Smooth muscle cell (in vitro differentiated cells): ENCODE data around the gene TICAM2. TPM values are rescaled to one million over a fixed set of nuclear protein-coding genes. Genes with fewer than 3 reads are reported as not detected.

Experiments
- DNase-seq: peaks from one replicate; lab custom pipeline; 2025; ENCODE audit not compliant: unreplicated experiment; lab: John Stamatoyannopoulos, UW
- H2AFZ ChIP-seq: fragments of 200-600 bp; sonication (generic); 2 replicates; pipeline ENCODE4 v1.6.0; 2016; ENCODE audit warnings: antibody characterized with exemption, low read depth, mild to moderate bottlenecking
- H3F3A ChIP-seq: fragments of 200-600 bp; sonication (generic); 2 replicates; pipeline ENCODE4 v1.6.0; 2017; ENCODE audit warnings: antibody characterized with exemption, low read depth
- H3K27ac ChIP-seq: fragments of 200-600 bp; sonication (generic); 2 replicates; pipeline ENCODE4 v1.5.1; 2016; ENCODE audit warnings: low read depth, mild to moderate bottlenecking
- H3K27me3 ChIP-seq: fragments of 200-600 bp; sonication (generic); 2 replicates; pipeline ENCODE4 v1.6.1; 2016; ENCODE audit warnings: low read depth, mild to moderate bottlenecking
- H3K36me3 ChIP-seq: fragments of 200-600 bp; sonication (generic); 2 replicates; pipeline ENCODE4 v1.5.1; 2016; ENCODE audit warnings: low read depth
- H3K4me1 ChIP-seq: fragments of 200-600 bp; sonication (generic); 2 replicates; pipeline ENCODE4 v1.5.1; 2016; ENCODE audit warnings: low read depth
- H3K4me2 ChIP-seq: fragments of 200-600 bp; sonication (generic); 2 replicates; pipeline ENCODE4 v1.6.0; 2016; ENCODE audit warnings: mild to moderate bottlenecking
- H3K4me3 ChIP-seq: fragments of 200-600 bp; sonication (generic); 2 replicates; pipeline ENCODE4 v1.5.1; 2016; ENCODE audit warnings: mild to moderate bottlenecking
- H3K79me2 ChIP-seq: fragments of 200-600 bp; sonication (generic); 2 replicates; pipeline ENCODE4 v1.6.0; 2016; ENCODE audit warnings: low read depth, mild to moderate bottlenecking
- H3K9ac ChIP-seq: fragments of 200-600 bp; sonication (generic); 2 replicates; pipeline ENCODE4 v1.6.0; 2016; ENCODE audit warnings: low read depth
- H3K9me3 ChIP-seq: fragments of 200-600 bp; sonication (generic); replicated peaks from 2 replicates; pipeline ENCODE4 v1.5.1; 2016; ENCODE audit warnings: low read depth
- H4K20me1 ChIP-seq: fragments of 200-600 bp; sonication (generic); 2 replicates; pipeline ENCODE4 v1.6.0; 2016; ENCODE audit warnings: low read depth
- CTCF ChIP-seq: fragments of 200-600 bp; sonication (generic); IDR thresholded peaks from 2 replicates; pipeline ENCODE4 v1.5.1; 2017; ENCODE audit warnings: borderline replicate concordance, mild to moderate bottlenecking, antibody characterized with exemption; ENCODE audit not compliant: insufficient read depth, poor library complexity, severe bottlenecking
- WGBS: methylation state at CpG from one replicate; pipeline ENCODE4 v1.1.7; 2016; ENCODE audit warnings: low lambda C conversion rate; 5-methylcytosine and 5-hydroxymethylcytosine counted together
- polyA plus RNA-seq: library from polyadenylated mRNA; unstranded; fragments of >200 nt; fragmentation: Nextera tagmentation; extraction: Ambion mirVana; gene quantifications from 2 replicates; pipeline ENCODE4 v1.2.1, GENCODE V29; 2016
- total RNA-seq: library from RNA; depleted of rRNA; stranded (reverse); fragments of >200 nt; gene quantifications from 2 replicates; pipeline ENCODE4 v1.2.3, GENCODE V29; 2014

Gene TICAM2
- total and polyA plus RNA-seq, 2 experiments from 2014 or later, result 11.5 to 13.3 TPM

GRCh38 chr5:115542651-115543364 lies 59.5 kb downstream of the TICAM2 start:
- Histone ChIP-seq H3K27ac (peak overlapping the region; percentile 93), H3K4me1 (peaks cover 36% of the 10 kb centered on the region), H3F3A (no peaks in the 10 kb centered on the region), H3K4me3 (peak overlapping the region; percentile 96), H3K36me3 (no peaks in the 10 kb centered on the region), H3K9me3 (no peaks in the 10 kb centered on the region), H4K20me1 (peaks cover 60% of the 10 kb centered on the region), H3K4me2 (peak overlapping the region; percentile 88), H3K79me2 (peaks cover 61% of the 10 kb centered on the region), H2AFZ (no peak overlapping the region), H3K9ac (peak overlapping the region; percentile 94), H3K27me3 (no peaks in the 10 kb centered on the region)
- 53% methylated on average over 10 of the region's 10 CpGs for WGBS
- DNase-seq, result no peak
- TF ChIP-seq CTCF, result no peak

GRCh38 chr5:115542086-115542485 lies 60.2 kb downstream of the TICAM2 start:
- Histone ChIP-seq H3F3A (no peaks in the 10 kb centered on the region), H2AFZ (no peak overlapping the region), H3K9me3 (no peaks in the 10 kb centered on the region), H3K4me2 (peak overlapping the region; percentile 88), H3K4me1 (peaks cover 36% of the 10 kb centered on the region), H3K79me2 (peaks cover 68% of the 10 kb centered on the region), H3K9ac (peak overlapping the region; percentile 94), H3K4me3 (peak overlapping the region; percentile 96), H3K27me3 (no peaks in the 10 kb centered on the region), H3K27ac (peak overlapping the region; percentile 93), H4K20me1 (peaks cover 67% of the 10 kb centered on the region), H3K36me3 (no peaks in the 10 kb centered on the region)
- no peak for TF ChIP-seq CTCF
- 33% methylated on average over 2 of the region's 2 CpGs for WGBS
- no peak for DNase-seq

- H3K4me3 ChIP-seq, result peak overlapping the region; percentile 96
- peaks cover 73% of the 10 kb centered on the region for H3K79me2 ChIP-seq
- H3F3A ChIP-seq, result no peaks in the 10 kb centered on the region
- no peaks in the 10 kb centered on the region for H3K9me3 ChIP-seq
- no peak overlapping the region for H2AFZ ChIP-seq
- 26% methylated on average over 2 of the region's 2 CpGs for WGBS
- H3K27me3 ChIP-seq, result no peaks in the 10 kb centered on the region
- no peaks in the 10 kb centered on the region for H3K36me3 ChIP-seq
- peak overlapping the region; percentile 94 for H3K9ac ChIP-seq
- H3K27ac ChIP-seq, result peak overlapping the region; percentile 93
- DNase-seq, result no peak
- no peak for TF ChIP-seq CTCF
- H3K4me2 ChIP-seq, result peak overlapping the region; percentile 88
- peaks cover 36% of the 10 kb centered on the region for H3K4me1 ChIP-seq
- peaks cover 72% of the 10 kb centered on the region for H4K20me1 ChIP-seq
These were observed 60.7 kb downstream of the TICAM2 start for GRCh38 chr5:115541611-115542010.
